Right lobe of liver (tissue), 6 donors: Measurements from ENCODE around the gene PPIL1. TPM values are rescaled to one million over a fixed set of nuclear protein-coding genes. Genes with fewer than 3 reads are reported as not detected.

Source experiments
- ATAC-seq, 4 donors: fragments of 200-7000 bp; cut with Tn5 transposase; one replicate each; pipeline ENCODE4 v1.9.1; 2020; ENCODE audit warnings: mild to moderate bottlenecking in 4 of 4, moderate library complexity in 4 of 4
- DNase-seq, 3 donors: peaks; one replicate each; pipeline ENCODE4 v3.0.0-alpha.2; 2020
- H3K27ac ChIP-seq, 3 donors: fragments of 200-600 bp; one replicate each; pipeline ENCODE4 v1.8.0; 2022
- H3K27me3 ChIP-seq, 2 donors: fragments of 200-600 bp; one replicate each; pipeline ENCODE4 v1.8.0; 2022
- H3K36me3 ChIP-seq, 4 donors: fragments of 200-600 bp; sonication (generic) in 1 of 4; one replicate each; pipeline versions ENCODE4 v1.5.1 to v1.8.0; 2017 to 2022; ENCODE audit warnings: control low read depth in 1 of 4
- H3K4me1 ChIP-seq, 4 donors: fragments of 200-600 bp; sonication (generic) in 1 of 4; one replicate each; pipeline versions ENCODE4 v1.5.1 to v1.8.0; 2017 to 2022; ENCODE audit warnings: control low read depth in 1 of 4
- H3K4me3 ChIP-seq, 3 donors: fragments of 200-600 bp; one replicate each; pipeline ENCODE4 v1.8.0; 2022
- H3K9me3 ChIP-seq, 4 donors: fragments of 200-600 bp; sonication (generic) in 1 of 4; one replicate each; pipeline versions ENCODE4 v1.5.1 to v1.8.0; 2017 to 2022; ENCODE audit warnings: control low read depth in 1 of 4
- CTCF ChIP-seq, 4 donors: fragments of 200-600 bp in 3 of 4; fragments of 450-650 bp in 1 of 4; IDR thresholded peaks; one replicate each; pipeline versions ENCODE4 v1.5.1 to v1.8.0; 2016 to 2022; ENCODE audit warnings: antibody characterized with exemption in 4 of 4, mild to moderate bottlenecking in 2 of 4
- POLR2A ChIP-seq: fragments of 450-650 bp; IDR thresholded peaks from one replicate; pipeline ENCODE4 v1.6.1; 2017; ENCODE audit warnings: antibody characterized with exemption, mild to moderate bottlenecking
- WGBS: methylation state at CpG from one replicate; pipeline ENCODE4 v1.1.6; 2018; ENCODE audit warnings: low coverage, low lambda C conversion rate; ENCODE audit not compliant: insufficient coverage; ENCODE audit errors: missing lambda C conversion rate; 5-methylcytosine and 5-hydroxymethylcytosine counted together
- intact Hi-C, 2 donors: fragments of 100-400 bp; cut with DNase I; formaldehyde crosslinking; loops; one replicate each; pipeline versions ENCODE4 v1.11.2 to v1.14.1; 2022
- total RNA-seq, 6 experiments: library from RNA; depleted of rRNA in 2 of 6; stranded (reverse); fragments of >200 nt in 2 of 6; fragmentation: NEBNext Ultra II Directional in 3 of 6; extraction: Animal tissue kit (Norgen Biotek cat#: 25700) in 3 of 6; gene quantifications; one replicate each; pipeline versions ENCODE4 v1.1.0 to v1.2.4, GENCODE V29; 2016 to 2023
- donor health status: DM: no; HTN: yes; CAD: no.
- donor health status: DM: no; HTN: no; CAD: no.
- donor health status: DM: no; HTN: no; CAD: no.
- donor health status: DM: no; HTN: yes; CAD: no.
- donor health status: DM: no; HTN: yes; CAD: no.

PPIL1 gene
- total RNA-seq, 6 experiments from 2014 or later: 11.2 to 29.2 (median 16.5) TPM

- intact Hi-C loops: no loop called here
- ATAC-seq (no peak), DNase-seq (no peak)
- WGBS: 62% methylated on average over 4 of the region's 4 CpGs
- Histone ChIP-seq H3K27ac (peak overlapping the region; percentile 47 to 81 (median 77)), H3K36me3 (peaks cover 0 to 24% (median 12%) of the 10 kb centered on the region in 4 donors), H3K27me3 (no peaks in the 10 kb centered on the region), H3K4me3 (no peak overlapping the region), H3K9me3 (no peaks in the 10 kb centered on the region), H3K4me1 (peaks cover 0 to 9% (median 0%) of the 10 kb centered on the region in 4 donors)
- no peak for TF ChIP-seq CTCF (IDR thresholded peaks at IDR 0.05)
- no peak for TF ChIP-seq POLR2A
These were observed 38.5 kb upstream of the PPIL1 start for GRCh38 chr6:36913082-36913481.

- Histone ChIP-seq H3K9me3 (no peaks in the 10 kb centered on the region), H3K4me1 (peaks cover 0 to 14% (median 0%) of the 10 kb centered on the region in 4 donors), H3K36me3 (peaks cover 0 to 24% (median 12%) of the 10 kb centered on the region in 4 donors), H3K4me3 (no peak overlapping the region), H3K27me3 (no peaks in the 10 kb centered on the region), H3K27ac (no peak overlapping the region)
- TF ChIP-seq CTCF (IDR thresholded peaks at IDR 0.05) (no peak), POLR2A (no peak)
- intact Hi-C loops: no loop called here
- ATAC-seq: no peak
- 62% methylated on average over 8 of the region's 8 CpGs for WGBS
- no peak for DNase-seq
These were observed 38.0 kb upstream of the PPIL1 start for GRCh38 chr6:36912586-36912985.

- no peak for ATAC-seq
- Histone ChIP-seq H3K4me1 (peaks cover 0 to 20% (median 0%) of the 10 kb centered on the region in 4 donors), H3K4me3 (no peak overlapping the region), H3K27ac (no peak overlapping the region), H3K36me3 (peaks cover 0 to 22% (median 8%) of the 10 kb centered on the region in 4 donors), H3K27me3 (no peaks in the 10 kb centered on the region), H3K9me3 (no peaks in the 10 kb centered on the region)
- TF ChIP-seq POLR2A (no peak), CTCF (IDR thresholded peaks at IDR 0.05) (no peak)
- 58% methylated on average over 4 of the region's 4 CpGs for WGBS
- intact Hi-C loops: no loop called here
- DNase-seq: no peak
These were observed 37.4 kb upstream of the PPIL1 start for GRCh38 chr6:36912030-36912454.

GRCh38 chr6:36908747-36909146, 34.1 kb upstream of the PPIL1 start:
- peaks cover 0 to 32% (median 0%) of the 10 kb centered on the region in 4 donors for H3K4me1 ChIP-seq
- WGBS: 81% methylated on average over 2 of the region's 2 CpGs
- TF ChIP-seq POLR2A (no peak), CTCF (IDR thresholded peaks at IDR 0.05) (no peak)

More at GRCh38 chr6:36908747-36909146, 34.1 kb upstream of the PPIL1 start:
- Histone ChIP-seq H3K4me3 (no peak overlapping the region), H3K36me3 (peaks cover 0 to 9% (median 2%) of the 10 kb centered on the region in 4 donors), H3K9me3 (no peaks in the 10 kb centered on the region), H3K27ac (no peak overlapping the region), H3K27me3 (no peaks in the 10 kb centered on the region)
- no peak for ATAC-seq
- intact Hi-C loops: no loop called here
- DNase-seq: no peak
